DOHH2 (cell line): ENCODE measurements around the gene IQGAP3.
A peak's percentile ranks its signal among the peaks of the same experiment; 100 is the strongest.

Experiments used
- H3F3A ChIP-seq: fragments of 200-600 bp; sonication (generic), shearing (Covaris generic); 2 replicates; pipeline ENCODE4 v1.6.0; 2016; ENCODE audit warnings: antibody characterized with exemption, mild to moderate bottlenecking; ENCODE audit not compliant: control insufficient read depth, insufficient read depth
- H3K27ac ChIP-seq: fragments of 200-600 bp; sonication (generic); 2 replicates; pipeline ENCODE4 v1.5.1; 2014; ENCODE audit warnings: low read depth, mild to moderate bottlenecking, low read length, moderate library complexity
- H3K27me3 ChIP-seq: fragments of 200-600 bp; sonication (generic); 2 replicates; pipeline ENCODE4 v1.6.1; 2014; ENCODE audit warnings: mild to moderate bottlenecking, low read length, mixed read lengths; ENCODE audit not compliant: control insufficient read depth
- H3K36me3 ChIP-seq: fragments of 200-600 bp; sonication (generic); 2 replicates; pipeline ENCODE4 v1.6.1; 2014; ENCODE audit warnings: mild to moderate bottlenecking, low read length, moderate library complexity, mixed read lengths; ENCODE audit not compliant: control insufficient read depth
- H3K4me1 ChIP-seq: fragments of 200-600 bp; sonication (generic); 2 replicates; pipeline ENCODE4 v1.6.1; 2014; ENCODE audit warnings: mild to moderate bottlenecking, low read length, mixed read lengths; ENCODE audit not compliant: control insufficient read depth
- H3K4me2 ChIP-seq: fragments of 200-600 bp; sonication (generic); 2 replicates; pipeline ENCODE4 v1.6.0; 2014; ENCODE audit warnings: mild to moderate bottlenecking, low read length, moderate library complexity
- H3K4me3 ChIP-seq: fragments of 200-600 bp; sonication (generic); 2 replicates; pipeline ENCODE4 v1.5.1; 2014; ENCODE audit warnings: mild to moderate bottlenecking, low read length, mixed read lengths
- H3K79me2 ChIP-seq: fragments of 200-600 bp; sonication (generic); 2 replicates; pipeline ENCODE4 v1.6.1; 2014; ENCODE audit warnings: mild to moderate bottlenecking, low read length, mixed read lengths; ENCODE audit not compliant: control insufficient read depth
- H3K9me2 ChIP-seq: fragments of 200-600 bp; sonication (generic); replicated peaks from 2 replicates; pipeline ENCODE4 v1.6.1; 2014; ENCODE audit warnings: mild to moderate bottlenecking, low read length, mixed read lengths; ENCODE audit not compliant: control insufficient read depth
- H3K9me3 ChIP-seq: fragments of 200-600 bp; sonication (generic); 2 replicates; pipeline ENCODE4 v1.6.1; 2014; ENCODE audit warnings: antibody characterized with exemption, low read length, mixed read lengths; ENCODE audit not compliant: control insufficient read depth, insufficient read depth
- H4K20me1 ChIP-seq: fragments of 200-600 bp; sonication (generic); 2 replicates; pipeline ENCODE4 v1.6.0; 2014; ENCODE audit warnings: low read depth, mild to moderate bottlenecking, antibody characterized with exemption, low read length, moderate library complexity; ENCODE audit not compliant: control insufficient read depth, insufficient read depth
- EZH2phosphoT487 ChIP-seq: fragments of 200-600 bp; sonication (generic); IDR thresholded peaks from 2 replicates; pipeline ENCODE4 v1.6.1; 2017; ENCODE audit warnings: borderline replicate concordance, mild to moderate bottlenecking, antibody characterized with exemption, low read length, moderate library complexity, mixed read lengths
- TF ChIP-seq, protein P1 (sequence below): fragments of 200-600 bp; sonication (generic); IDR thresholded peaks from one replicate; pipeline ENCODE4 v1.5.1; 2014; ENCODE audit warnings: antibody characterized with exemption, mild to moderate bottlenecking, low read depth, low read length; ENCODE audit not compliant: poor library complexity, severe bottlenecking

The IQGAP3 gene

DNA sequence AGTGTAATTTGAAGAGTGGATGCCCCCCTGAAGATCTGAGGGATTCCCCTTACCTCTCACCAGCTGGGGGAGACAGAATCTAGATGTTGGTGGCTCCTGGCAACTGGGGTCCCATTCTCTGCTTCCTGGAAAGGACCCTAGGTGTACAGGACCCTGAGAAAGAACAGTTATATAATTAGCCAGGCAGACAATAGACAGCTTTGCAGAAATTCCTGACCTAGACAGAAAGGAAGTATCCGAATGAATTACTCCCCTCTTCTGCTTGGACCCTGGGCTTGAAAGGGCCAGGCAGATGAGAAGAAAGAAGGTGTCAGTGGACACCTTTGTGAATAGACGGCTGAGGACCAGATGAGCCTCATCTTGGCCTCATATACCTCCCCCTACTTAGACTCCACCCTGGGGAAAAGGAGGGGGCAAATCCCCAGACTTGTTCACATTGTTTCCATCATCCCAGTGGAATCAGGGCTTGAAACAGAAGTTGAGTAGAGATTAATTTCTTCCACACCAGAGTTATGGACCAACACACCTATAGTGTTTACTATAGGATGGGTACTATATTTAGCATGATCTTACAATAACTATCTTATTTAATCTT lies 1.8 kb upstream of the IQGAP3 start:
- H3K36me3 ChIP-seq: peaks cover 3% of the 10 kb centered on the region; the same call in 1 of the 2 replicates
- TF ChIP-seq, protein P1, sequence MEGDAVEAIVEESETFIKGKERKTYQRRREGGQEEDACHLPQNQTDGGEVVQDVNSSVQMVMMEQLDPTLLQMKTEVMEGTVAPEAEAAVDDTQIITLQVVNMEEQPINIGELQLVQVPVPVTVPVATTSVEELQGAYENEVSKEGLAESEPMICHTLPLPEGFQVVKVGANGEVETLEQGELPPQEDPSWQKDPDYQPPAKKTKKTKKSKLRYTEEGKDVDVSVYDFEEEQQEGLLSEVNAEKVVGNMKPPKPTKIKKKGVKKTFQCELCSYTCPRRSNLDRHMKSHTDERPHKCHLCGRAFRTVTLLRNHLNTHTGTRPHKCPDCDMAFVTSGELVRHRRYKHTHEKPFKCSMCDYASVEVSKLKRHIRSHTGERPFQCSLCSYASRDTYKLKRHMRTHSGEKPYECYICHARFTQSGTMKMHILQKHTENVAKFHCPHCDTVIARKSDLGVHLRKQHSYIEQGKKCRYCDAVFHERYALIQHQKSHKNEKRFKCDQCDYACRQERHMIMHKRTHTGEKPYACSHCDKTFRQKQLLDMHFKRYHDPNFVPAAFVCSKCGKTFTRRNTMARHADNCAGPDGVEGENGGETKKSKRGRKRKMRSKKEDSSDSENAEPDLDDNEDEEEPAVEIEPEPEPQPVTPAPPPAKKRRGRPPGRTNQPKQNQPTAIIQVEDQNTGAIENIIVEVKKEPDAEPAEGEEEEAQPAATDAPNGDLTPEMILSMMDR: no peak
- no peak for TF ChIP-seq EZH2phosphoT487
- no peaks in the 10 kb centered on the region for H3K9me3 ChIP-seq
- no peak overlapping the region for H3K4me2 ChIP-seq
- H4K20me1 ChIP-seq: no peaks in the 10 kb centered on the region
- no peak overlapping the region for H3K27ac ChIP-seq
- 0 out of 2 replicates have a peak, but pooled peaks cover 2% of the 10 kb centered on the region for H3K27me3 ChIP-seq
- peaks cover 17% of the 10 kb centered on the region for H3K4me1 ChIP-seq
- no peaks in the 10 kb centered on the region for H3F3A ChIP-seq
- H3K9me2 ChIP-seq: no peaks in the 10 kb centered on the region
- H3K4me3 ChIP-seq: no peak overlapping the region
- peaks cover 18% of the 10 kb centered on the region for H3K79me2 ChIP-seq

DNA sequence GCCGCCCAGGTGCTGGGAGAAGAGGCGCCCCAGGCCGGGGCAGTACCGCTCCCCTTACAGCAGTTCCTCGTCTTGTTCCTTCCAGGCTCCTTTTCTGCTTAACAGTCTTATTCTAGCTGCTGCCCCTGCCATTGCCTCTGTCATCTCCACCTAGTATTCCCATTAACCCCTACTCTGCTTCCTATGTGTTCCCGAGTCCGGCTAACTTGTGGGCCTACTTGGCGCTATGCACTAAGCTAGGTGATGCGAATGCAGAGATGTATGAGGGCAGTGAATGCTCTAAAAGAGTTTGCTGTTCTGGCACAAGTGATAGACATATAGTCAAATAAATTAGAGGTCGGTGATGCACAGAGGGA lies 276 bp upstream of the IQGAP3 start:
- no peak for TF ChIP-seq EZH2phosphoT487
- TF ChIP-seq, protein P1: no peak
- Histone ChIP-seq H4K20me1 (no peaks in the 10 kb centered on the region), H3K79me2 (peaks cover 18% of the 10 kb centered on the region), H3K27ac (no peak overlapping the region), H3K9me2 (no peaks in the 10 kb centered on the region), H3K27me3 (0 out of 2 replicates have a peak, but pooled peaks cover 2% of the 10 kb centered on the region), H3K36me3 (peaks cover 8% of the 10 kb centered on the region; the same call in 1 of the 2 replicates), H3K4me2 (peak overlapping the region; percentile 93), H3K9me3 (no peaks in the 10 kb centered on the region), H3K4me3 (peak overlapping the region; percentile 76), H3F3A (no peaks in the 10 kb centered on the region), H3K4me1 (peaks cover 17% of the 10 kb centered on the region)

DNA sequence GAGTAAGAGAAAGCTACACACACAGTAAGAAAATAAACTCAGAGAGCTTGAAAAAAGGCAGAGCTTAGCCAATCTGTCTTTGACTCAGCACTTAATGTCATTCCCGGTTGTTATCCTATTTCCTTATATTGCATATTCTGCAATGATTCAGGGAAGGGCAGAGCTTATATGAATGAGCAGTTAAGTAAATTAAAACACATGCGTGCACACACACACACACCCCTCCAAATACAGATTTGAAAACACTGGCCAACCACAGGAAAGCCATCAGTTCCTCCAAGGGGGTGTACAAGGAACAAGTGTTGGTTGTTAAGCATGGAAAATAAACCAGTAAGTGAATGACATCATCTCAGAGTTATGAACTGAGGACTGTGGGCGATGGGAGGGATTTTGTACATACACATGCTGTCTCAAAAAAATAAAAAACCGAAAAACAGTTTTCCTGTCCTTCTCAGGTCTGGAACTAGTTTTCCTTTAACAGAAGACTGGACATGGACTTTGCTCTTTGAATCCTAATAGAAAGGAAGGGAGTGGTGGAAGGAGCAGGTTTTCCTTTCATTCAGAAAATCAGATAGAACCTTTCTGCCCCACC lies 1.0 kb downstream of the IQGAP3 start:
- H3K27ac ChIP-seq: no peak overlapping the region
- H3K4me1 ChIP-seq: peaks cover 17% of the 10 kb centered on the region
- peak overlapping the region; percentile 93 for H3K4me2 ChIP-seq

More for the DNA sequence above, 1.0 kb downstream of the IQGAP3 start:
- Histone ChIP-seq H3K27me3 (0 out of 2 replicates have a peak, but pooled peaks cover 2% of the 10 kb centered on the region), H4K20me1 (no peaks in the 10 kb centered on the region), H3F3A (no peaks in the 10 kb centered on the region), H3K9me2 (no peaks in the 10 kb centered on the region), H3K79me2 (peaks cover 18% of the 10 kb centered on the region), H3K36me3 (peaks cover 10% of the 10 kb centered on the region; the same call in 1 of the 2 replicates), H3K4me3 (peak overlapping the region; percentile 76), H3K9me3 (no peaks in the 10 kb centered on the region)
- TF ChIP-seq, protein P1: no peak
- no peak for TF ChIP-seq EZH2phosphoT487
